Coronary artery (tissue), 2 donors: ENCODE results near the gene ATP13A2.

Source experiments
- DNase-seq: peaks from one replicate; pipeline ENCODE4 v3.0.0-alpha.2; 2017; ENCODE audit warnings: low spot score
- H3K27ac ChIP-seq, 2 donors: fragments of 200-600 bp; sonication (generic); one replicate each; pipeline ENCODE4 v1.5.1; 2016 to 2019
- H3K4me3 ChIP-seq: fragments of 200-600 bp; sonication (generic); 2 replicates; pipeline ENCODE4 v1.5.1; 2016; ENCODE audit warnings: mild to moderate bottlenecking, moderate library complexity
- TF ChIP-seq, protein P1 (sequence below): fragments of 200-600 bp; sonication (generic); IDR thresholded peaks from one replicate; pipeline ENCODE4 v1.5.1; 2019; ENCODE audit warnings: antibody characterized with exemption

The ATP13A2 gene

DNA sequence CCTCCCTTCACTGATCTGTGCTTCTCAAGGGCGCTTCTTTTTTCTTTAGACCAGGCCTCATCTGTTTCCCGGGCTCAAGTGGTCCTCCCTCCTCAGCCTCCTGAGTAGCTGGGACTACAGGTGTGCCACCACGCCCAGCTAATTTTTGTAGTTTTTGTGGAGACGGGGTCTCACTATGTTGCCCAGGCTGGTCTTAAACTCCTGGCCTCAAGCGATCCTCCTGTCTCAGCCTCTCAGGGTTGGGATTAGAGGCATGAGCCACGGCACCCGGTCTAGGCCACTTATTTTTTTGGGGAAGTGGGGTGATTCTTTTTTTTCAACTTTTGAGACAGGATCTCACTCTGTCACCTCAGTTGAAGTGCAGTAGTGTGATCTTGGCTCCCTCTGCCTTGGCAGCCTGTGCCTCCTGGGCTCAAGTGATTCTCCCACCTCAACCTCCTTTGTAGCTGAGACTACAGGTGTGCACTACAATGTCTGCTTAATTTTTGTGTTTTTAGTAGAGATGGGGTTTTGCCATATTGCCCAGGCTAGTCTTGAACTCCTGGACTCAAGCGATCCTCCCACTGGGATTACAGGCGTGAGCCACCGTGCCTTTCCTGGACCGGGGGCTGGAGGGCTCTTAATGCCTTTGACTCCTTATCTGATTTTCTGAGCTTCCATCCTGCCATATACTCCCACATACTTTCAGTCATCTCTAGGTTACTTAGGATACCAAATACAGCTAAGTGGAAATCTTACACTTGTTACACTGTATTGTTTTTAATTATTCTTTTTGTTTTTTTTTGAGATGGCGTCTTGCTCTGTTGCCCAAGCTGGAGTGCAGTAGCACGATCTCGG lies 50.2 kb downstream of the ATP13A2 start:
- TF ChIP-seq, protein P1, sequence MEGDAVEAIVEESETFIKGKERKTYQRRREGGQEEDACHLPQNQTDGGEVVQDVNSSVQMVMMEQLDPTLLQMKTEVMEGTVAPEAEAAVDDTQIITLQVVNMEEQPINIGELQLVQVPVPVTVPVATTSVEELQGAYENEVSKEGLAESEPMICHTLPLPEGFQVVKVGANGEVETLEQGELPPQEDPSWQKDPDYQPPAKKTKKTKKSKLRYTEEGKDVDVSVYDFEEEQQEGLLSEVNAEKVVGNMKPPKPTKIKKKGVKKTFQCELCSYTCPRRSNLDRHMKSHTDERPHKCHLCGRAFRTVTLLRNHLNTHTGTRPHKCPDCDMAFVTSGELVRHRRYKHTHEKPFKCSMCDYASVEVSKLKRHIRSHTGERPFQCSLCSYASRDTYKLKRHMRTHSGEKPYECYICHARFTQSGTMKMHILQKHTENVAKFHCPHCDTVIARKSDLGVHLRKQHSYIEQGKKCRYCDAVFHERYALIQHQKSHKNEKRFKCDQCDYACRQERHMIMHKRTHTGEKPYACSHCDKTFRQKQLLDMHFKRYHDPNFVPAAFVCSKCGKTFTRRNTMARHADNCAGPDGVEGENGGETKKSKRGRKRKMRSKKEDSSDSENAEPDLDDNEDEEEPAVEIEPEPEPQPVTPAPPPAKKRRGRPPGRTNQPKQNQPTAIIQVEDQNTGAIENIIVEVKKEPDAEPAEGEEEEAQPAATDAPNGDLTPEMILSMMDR = no peak
- peak overlapping the region; percentile 79 for H3K4me3 ChIP-seq
- peak overlapping the region; percentile 26 to 81 for H3K27ac ChIP-seq
- no peak for DNase-seq

DNA sequence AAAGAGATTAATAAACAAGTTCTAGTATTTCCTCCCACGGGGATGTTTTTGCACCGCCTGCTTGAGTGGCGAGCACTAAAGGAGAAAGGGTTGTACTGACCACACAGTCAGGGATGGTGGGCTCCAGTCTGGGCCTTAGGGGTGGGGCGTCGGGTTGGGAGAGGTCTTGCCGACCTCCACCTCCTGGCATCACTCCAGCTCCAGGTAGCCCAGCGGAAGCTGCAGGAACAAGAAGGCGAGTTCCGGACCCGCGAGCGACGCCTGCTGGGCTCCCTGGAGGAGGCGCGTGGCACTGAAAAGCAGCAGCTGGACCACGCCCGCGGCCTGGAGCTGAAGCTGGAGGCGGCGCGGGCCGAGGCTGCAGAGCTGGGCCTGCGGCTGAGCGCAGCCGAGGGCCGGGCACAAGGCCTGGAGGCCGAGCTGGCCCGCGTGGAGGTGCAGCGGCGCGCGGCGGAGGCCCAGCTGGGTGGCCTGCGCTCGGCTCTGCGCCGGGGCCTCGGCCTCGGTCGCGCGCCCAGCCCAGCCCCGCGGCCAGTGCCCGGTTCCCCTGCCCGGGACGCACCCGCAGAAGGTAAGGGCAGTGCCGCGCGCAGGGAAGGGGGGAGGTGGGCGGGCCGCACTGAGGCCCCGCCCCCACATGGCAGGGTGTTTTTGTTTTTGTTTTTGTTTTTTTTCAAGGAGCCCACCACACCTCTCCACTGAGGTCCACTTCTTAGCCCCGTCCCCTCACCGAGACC lies 51.0 kb downstream of the ATP13A2 start:
- peak overlapping the region; percentile 79 for H3K4me3 ChIP-seq
- peak; percentile 88 for DNase-seq
- peak overlapping the region; percentile 26 to 81 for H3K27ac ChIP-seq
- TF ChIP-seq, protein P1 = peak; percentile 68

DNA sequence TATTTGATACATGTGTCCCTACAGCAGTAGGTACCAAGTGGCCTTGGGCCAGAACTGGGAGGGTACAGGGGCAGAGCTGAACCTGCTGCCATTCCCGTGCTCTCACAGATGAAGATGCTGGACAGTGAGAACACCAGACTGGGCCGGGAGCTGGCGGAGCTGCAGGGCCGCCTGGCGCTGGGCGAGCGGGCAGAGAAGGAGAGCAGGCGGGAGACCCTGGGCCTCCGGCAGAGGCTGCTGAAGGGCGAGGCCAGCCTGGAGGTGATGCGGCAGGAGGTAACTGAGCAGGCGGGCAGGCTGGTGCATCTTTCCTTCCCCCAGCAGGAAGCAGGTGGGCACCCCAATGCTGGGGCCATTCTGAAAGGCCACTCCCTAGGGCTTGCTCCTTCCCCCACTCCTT lies 53.3 kb downstream of the ATP13A2 start:
- DNase-seq = no peak
- H3K4me3 ChIP-seq = no peak overlapping the region
- TF ChIP-seq, protein P1 = no peak
- no peak overlapping the region for H3K27ac ChIP-seq

DNA sequence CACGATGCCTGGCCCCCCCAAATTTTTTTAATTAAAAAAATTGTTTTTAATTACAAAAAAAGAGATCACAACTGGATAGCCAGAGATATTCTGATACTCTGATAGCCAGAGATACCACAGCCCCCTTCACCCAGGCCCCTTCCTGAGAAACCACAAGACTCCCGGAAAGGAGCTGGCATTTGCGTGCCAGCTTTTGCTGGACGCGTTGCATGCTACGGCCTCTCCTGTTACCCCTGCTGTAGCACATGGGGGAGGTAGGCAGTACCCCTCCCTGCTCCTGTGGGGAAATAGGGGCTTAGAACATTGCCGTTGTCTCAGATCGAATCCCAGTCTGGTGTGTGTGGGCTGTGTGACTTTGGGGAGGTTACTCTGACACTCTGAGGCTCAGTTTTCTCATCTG lies 54.0 kb downstream of the ATP13A2 start:
- Histone ChIP-seq H3K4me3 (no peak overlapping the region), H3K27ac (no peak overlapping the region)
- DNase-seq = no peak
- TF ChIP-seq, protein P1 = no peak

DNA sequence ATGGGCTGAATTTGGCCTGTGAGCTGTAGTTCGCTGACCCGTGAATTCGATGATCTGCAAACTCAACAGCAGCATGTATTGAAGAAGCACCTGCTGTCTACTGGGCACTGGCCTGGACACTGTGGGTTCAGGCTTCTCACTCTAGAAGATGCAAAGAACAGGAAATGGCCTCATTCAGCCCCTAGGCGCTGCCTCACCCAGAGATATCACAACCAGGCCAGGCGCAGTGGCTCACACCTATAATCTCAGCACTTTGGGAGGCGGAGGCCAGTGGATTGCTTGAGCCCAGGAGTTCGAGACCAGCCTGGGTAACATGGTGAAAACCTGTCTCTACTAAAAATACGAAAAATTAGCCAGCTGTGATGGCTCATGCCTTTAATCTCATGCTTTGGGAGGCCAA lies 55.0 kb downstream of the ATP13A2 start:
- Histone ChIP-seq H3K27ac (no peak overlapping the region), H3K4me3 (no peak overlapping the region)
- DNase-seq = no peak
- TF ChIP-seq, protein P1 = no peak

DNA sequence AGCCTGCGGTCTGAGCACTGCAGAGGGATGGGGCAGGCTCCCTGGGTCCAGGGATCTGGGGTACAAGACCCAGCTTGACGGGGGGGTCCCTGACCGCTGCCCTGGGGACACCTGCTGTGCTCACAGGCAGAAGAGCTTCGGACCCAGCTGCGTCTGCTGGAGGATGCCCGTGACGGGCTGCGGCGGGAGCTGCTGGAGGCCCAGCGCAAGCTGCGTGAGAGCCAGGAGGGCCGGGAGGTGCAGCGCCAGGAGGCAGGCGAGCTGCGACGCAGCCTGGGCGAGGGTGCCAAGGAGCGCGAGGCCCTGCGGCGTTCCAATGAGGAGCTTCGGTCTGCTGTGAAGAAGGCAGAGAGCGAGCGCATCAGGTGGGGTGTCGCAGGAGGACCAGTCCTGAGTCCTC lies 56.5 kb downstream of the ATP13A2 start:
- DNase-seq = no peak
- Histone ChIP-seq H3K4me3 (no peak overlapping the region), H3K27ac (no peak overlapping the region)
- TF ChIP-seq, protein P1 = no peak
